Pancreas (tissue), 10 donors: ENCODE measurements around the gene MTTP. TPM values are rescaled to one million over a fixed set of nuclear protein-coding genes. Genes with fewer than 3 reads are reported as not detected.

Experiments
- ATAC-seq, 4 donors: fragments of 200-7000 bp; cut with Tn5 transposase; one replicate each; pipeline versions ENCODE4 v1.8.0 to v1.9.1; 2020; ENCODE audit warnings: mild to moderate bottlenecking in 4 of 4, moderate library complexity in 4 of 4
- DNase-seq, 6 donors: peaks; one replicate each; pipeline ENCODE4 v3.0.0-alpha.2; 2020
- FAIRE-seq: peaks from 2 replicates; lab custom pipeline; 2012; peaks lifted over from hg19 to GRCh38; lab: Jason Lieb, UNC
- H3K27ac ChIP-seq, 4 donors: fragments of 200-600 bp; sonication (generic); 1 replicate in 3 of 4; 2 replicates in 1 of 4; pipeline versions ENCODE4 v1.5.0 to v1.8.0; 2020
- H3K27me3 ChIP-seq, 4 donors: fragments of 200-600 bp; one replicate each; pipeline ENCODE4 v1.8.0; 2021
- H3K36me3 ChIP-seq, 3 donors: fragments of 200-600 bp; sonication (generic) in 1 of 3; one replicate each; pipeline versions ENCODE4 v1.5.0 to v1.8.0; 2020 to 2021
- H3K4me1 ChIP-seq, 3 donors: fragments of 200-600 bp; one replicate each; pipeline ENCODE4 v1.8.0; 2021
- H3K4me3 ChIP-seq, 4 donors: fragments of 200-600 bp; sonication (generic) in 2 of 4; one replicate each; pipeline versions ENCODE4 v1.5.0 to v1.8.0; 2020 to 2021
- H3K9me3 ChIP-seq, 4 donors: fragments of 200-600 bp; one replicate each; pipeline ENCODE4 v1.8.0; 2021
- CTCF ChIP-seq, 4 donors: fragments of 200-600 bp; sonication (generic) in 3 of 4; IDR thresholded peaks; one replicate each; pipeline versions ENCODE4 v1.5.0 to v1.8.0; 2021; ENCODE audit warnings: antibody characterized with exemption in 4 of 4
- WGBS, 2 donors: extraction: QIAGEN DNeasy Blood & Tissue Kit; methylation state at CpG; one replicate each; pipeline ENCODE4 v1.1.7; 2013; 5-methylcytosine and 5-hydroxymethylcytosine counted together
- intact Hi-C, 3 donors: fragments of 100-400 bp; cut with DNase I; formaldehyde crosslinking; loops; one replicate each; pipeline versions ENCODE4 v1.11.1 to v1.14.2; 2022
- polyA plus RNA-seq, 2 donors: library from polyadenylated mRNA; stranded (reverse); fragments of 200-250 nt; gene quantifications; one replicate each; pipeline ENCODE4 v1.2.3, GENCODE V29; 2013
- total RNA-seq, 6 donors: library from RNA; stranded (reverse); fragmentation: NEBNext Ultra II Directional in 4 of 6; extraction: Animal tissue kit (Norgen Biotek cat#: 25700) in 4 of 6; gene quantifications; one replicate each; pipeline versions ENCODE4 v1.2.1 to v1.2.4, GENCODE V29; 2021 to 2023
- donor health status: healthy with polysubstance abuse.
- donor health status: DM: no; HTN: no; CAD: no; lungs with moderate emphysema.
- donor health status: DM: no; HTN: no; CAD: no.
- donor health status: control.
- donor health status: control.
- donor health status: Bipolar disorder and iron deficiency.
- donor health status: DM: yes; HTN: yes; CAD: no.
- donor health status: DM: no; HTN: no; CAD: no.
- donor health status: DM: no; HTN: no; CAD: no.
- donor health status: DM: yes; HTN: yes; CAD: no.

The MTTP gene
- total and polyA plus RNA-seq, 8 donors, result 0.04 to 0.28 (median 0.05) TPM; not detected in 5

GRCh38 chr4:99634742-99635360 lies 60.2 kb downstream of the MTTP start:
- DNase-seq, result no peak
- Histone ChIP-seq H3K27ac (no peak overlapping the region), H3K4me1 (peaks cover 0 to 10% (median 0%) of the 10 kb centered on the region in 3 donors), H3K27me3 (no peaks in the 10 kb centered on the region), H3K36me3 (no peaks in the 10 kb centered on the region), H3K9me3 (no peaks in the 10 kb centered on the region), H3K4me3 (no peak overlapping the region)
- TF ChIP-seq CTCF (IDR thresholded peaks at IDR 0.05), result no peak
- 41 to 52% methylated on average over 1 of the region's 1 CpG for WGBS, 2 donors
- FAIRE-seq, result no peak
- no peak for ATAC-seq
- intact Hi-C loops, result no loop called here

GRCh38 chr4:99635601-99636000 lies 61.0 kb downstream of the MTTP start:
- ATAC-seq, result no peak
- Histone ChIP-seq H3K9me3 (no peaks in the 10 kb centered on the region), H3K4me1 (peaks cover 0 to 8% (median 0%) of the 10 kb centered on the region in 3 donors), H3K27me3 (no peaks in the 10 kb centered on the region), H3K36me3 (no peaks in the 10 kb centered on the region), H3K4me3 (no peak overlapping the region), H3K27ac (no peak overlapping the region)
- intact Hi-C loops, result no loop called here
- 84 to 89% methylated on average over 3 of the region's 3 CpGs for WGBS, 2 donors
- FAIRE-seq, result no peak
- DNase-seq, result no peak
- TF ChIP-seq CTCF (IDR thresholded peaks at IDR 0.05), result no peak

GRCh38 chr4:99636422-99636821 lies 61.8 kb downstream of the MTTP start:
- Histone ChIP-seq H3K27ac (no peak overlapping the region), H3K4me3 (no peak overlapping the region), H3K4me1 (peaks cover 0 to 4% (median 0%) of the 10 kb centered on the region in 3 donors), H3K27me3 (no peaks in the 10 kb centered on the region), H3K9me3 (no peaks in the 10 kb centered on the region), H3K36me3 (no peaks in the 10 kb centered on the region)
- 70 to 85% methylated on average over 2 of the region's 2 CpGs for WGBS, 2 donors
- FAIRE-seq, result no peak
- intact Hi-C loops, result no loop called here
- ATAC-seq, result no peak
- TF ChIP-seq CTCF (IDR thresholded peaks at IDR 0.05), result no peak
- no peak for DNase-seq

- DNase-seq (no peak), FAIRE-seq (no peak), ATAC-seq (no peak)
- H3K9me3 ChIP-seq, result no peaks in the 10 kb centered on the region
- TF ChIP-seq CTCF (IDR thresholded peaks at IDR 0.05), result no peak
- H3K27ac ChIP-seq, result no peak overlapping the region
- intact Hi-C loops, result no loop called here
- H3K36me3 ChIP-seq, result no peaks in the 10 kb centered on the region
- H3K4me3 ChIP-seq, result no peak overlapping the region
- WGBS, 2 donors, result 60 to 83% methylated on average over 5 of the region's 5 CpGs
- no peaks in the 10 kb centered on the region for H3K27me3 ChIP-seq
- H3K4me1 ChIP-seq, result no peaks in the 10 kb centered on the region
Measured at GRCh38 chr4:99637174-99637573, 62.5 kb downstream of the MTTP start.

- FAIRE-seq (no peak), DNase-seq (no peak), ATAC-seq (no peak)
- no peak overlapping the region for H3K4me3 ChIP-seq
- no peaks in the 10 kb centered on the region for H3K9me3 ChIP-seq
- intact Hi-C loops, result no loop called here
- WGBS, 2 donors, result 58 to 62% methylated on average over 2 of the region's 2 CpGs
- no peaks in the 10 kb centered on the region for H3K36me3 ChIP-seq
- peaks cover 0 to 6% (median 0%) of the 10 kb centered on the region in 3 donors for H3K4me1 ChIP-seq
- no peak overlapping the region for H3K27ac ChIP-seq
- TF ChIP-seq CTCF (IDR thresholded peaks at IDR 0.05), result no peak
- no peaks in the 10 kb centered on the region for H3K27me3 ChIP-seq
Measured at GRCh38 chr4:99640676-99641075, 66.1 kb downstream of the MTTP start.
